ENCODE results near the gene ZNF488. TPM values are rescaled to one million over a fixed set of nuclear protein-coding genes. Genes with fewer than 3 reads are reported as not detected.

The ZNF488 gene
- polyA plus RNA-seq, 5 donors = 1.5 to 2.3 (median 2.0) TPM

Other genes starting within 250 kb of the ZNF488 start
- gene GDF10, start 84.1 kb downstream of the ZNF488 start, polyA plus RNA-seq (ENCODE audit: insufficient read depth in 1 of 5, insufficient read length in 5 of 5, low replicate concordance in 1 of 5) = 100 to 1,000 TPM in 4 of 5 donors, 10 to 100 TPM in 1; 92.5 to 166 (median 101) TPM
- under 1 TPM; 0.09 to 0.28 (median 0.18) TPM for gene GDF2, start 61.8 kb downstream of the ZNF488 start, polyA plus RNA-seq (ENCODE audit: insufficient read depth in 1 of 5, insufficient read length in 5 of 5, low replicate concordance in 1 of 5)
- gene RBP3, start 35.9 kb downstream of the ZNF488 start, polyA plus RNA-seq (ENCODE audit: insufficient read depth in 1 of 5, insufficient read length in 5 of 5, low replicate concordance in 1 of 5) = under 1 TPM; 0.06 to 0.10 (median 0.07) TPM
- 1 to 10 TPM; 1.3 to 4.4 (median 2.2) TPM for gene ANXA8, start 99.8 kb upstream of the ZNF488 start, polyA plus RNA-seq (ENCODE audit: insufficient read depth in 1 of 5, insufficient read length in 5 of 5, low replicate concordance in 1 of 5)
- under 1 TPM in 1 of 5 donors, not detected in 4; 0.33 TPM for gene FAM25G, start 107.4 kb upstream of the ZNF488 start, polyA plus RNA-seq (ENCODE audit: insufficient read depth in 1 of 5, insufficient read length in 5 of 5, low replicate concordance in 1 of 5)
- gene AGAP9, start 139.3 kb upstream of the ZNF488 start, polyA plus RNA-seq (ENCODE audit: insufficient read depth in 1 of 5, insufficient read length in 5 of 5, low replicate concordance in 1 of 5) = 10 to 100 TPM in 4 of 5 donors, 1 to 10 TPM in 1; 7.1 to 32.6 (median 18.4) TPM